ENCODE results near the gene P3H4. TPM values are rescaled to one million over a fixed set of nuclear protein-coding genes. Genes with fewer than 3 reads are reported as not detected.

The P3H4 gene
- total RNA-seq, 1 experiment from 2014 or later, result 58.9 TPM

DNA sequence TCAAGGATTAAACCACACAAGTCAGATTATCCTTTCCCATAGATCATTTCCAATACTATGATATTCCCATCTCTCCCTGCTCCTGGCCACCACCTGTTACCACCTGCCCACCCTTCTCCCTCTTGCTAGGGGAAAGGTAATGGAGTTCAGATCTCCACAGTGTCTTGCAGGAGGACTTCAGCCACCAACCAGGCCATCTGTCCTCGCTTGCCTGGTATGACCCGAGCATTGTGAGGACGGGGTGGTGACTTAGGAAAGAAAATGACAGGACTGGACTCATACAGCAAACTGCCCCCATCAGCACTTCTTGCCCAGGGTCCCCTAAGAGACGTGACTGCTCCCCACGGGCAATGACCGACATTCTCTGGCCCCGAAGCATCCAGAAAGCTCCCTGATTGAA is 11.8 kb upstream of the P3H4 start:
- no peaks in the 10 kb centered on the region; the same call in 1 of the 2 replicates for H3K4me1 ChIP-seq (ENCODE audit: control insufficient read depth, insufficient read depth, low read length)
- no peak overlapping the region for H3K4me3 ChIP-seq (ENCODE audit: low read depth in 2 of 2, low read length in 2 of 2)
- no peaks in the 10 kb centered on the region for H3K36me3 ChIP-seq (ENCODE audit: control insufficient read depth, insufficient read depth, low read length)
- in situ Hi-C loops (cut with HindIII; ENCODE audit: low pct_unique_long_range_greater_than_20kb, low sequenced_read_pairs) (no loop called here), intact Hi-C loops (cut with micrococcal nuclease; ENCODE audit: unreplicated experiment) (no loop called here)
- ATAC-seq, result peak; percentile 11; the same call in 1 of the 2 replicates
- TF ChIP-seq TCF7L2 (IDR thresholded peaks at IDR 0.05; ENCODE audit: low read depth, low read length), result no peak
- peak; percentile 38; the same call in 1 of the 2 replicates for TF ChIP-seq POLR2AphosphoS5 (IDR thresholded peaks at IDR 0.05; ENCODE audit: low read depth, low read length)
- TF ChIP-seq SIN3A (IDR thresholded peaks at IDR 0.05; ENCODE audit: borderline replicate concordance, insufficient read depth, low read depth, low read length), result no peak
- TF ChIP-seq, protein P1, sequence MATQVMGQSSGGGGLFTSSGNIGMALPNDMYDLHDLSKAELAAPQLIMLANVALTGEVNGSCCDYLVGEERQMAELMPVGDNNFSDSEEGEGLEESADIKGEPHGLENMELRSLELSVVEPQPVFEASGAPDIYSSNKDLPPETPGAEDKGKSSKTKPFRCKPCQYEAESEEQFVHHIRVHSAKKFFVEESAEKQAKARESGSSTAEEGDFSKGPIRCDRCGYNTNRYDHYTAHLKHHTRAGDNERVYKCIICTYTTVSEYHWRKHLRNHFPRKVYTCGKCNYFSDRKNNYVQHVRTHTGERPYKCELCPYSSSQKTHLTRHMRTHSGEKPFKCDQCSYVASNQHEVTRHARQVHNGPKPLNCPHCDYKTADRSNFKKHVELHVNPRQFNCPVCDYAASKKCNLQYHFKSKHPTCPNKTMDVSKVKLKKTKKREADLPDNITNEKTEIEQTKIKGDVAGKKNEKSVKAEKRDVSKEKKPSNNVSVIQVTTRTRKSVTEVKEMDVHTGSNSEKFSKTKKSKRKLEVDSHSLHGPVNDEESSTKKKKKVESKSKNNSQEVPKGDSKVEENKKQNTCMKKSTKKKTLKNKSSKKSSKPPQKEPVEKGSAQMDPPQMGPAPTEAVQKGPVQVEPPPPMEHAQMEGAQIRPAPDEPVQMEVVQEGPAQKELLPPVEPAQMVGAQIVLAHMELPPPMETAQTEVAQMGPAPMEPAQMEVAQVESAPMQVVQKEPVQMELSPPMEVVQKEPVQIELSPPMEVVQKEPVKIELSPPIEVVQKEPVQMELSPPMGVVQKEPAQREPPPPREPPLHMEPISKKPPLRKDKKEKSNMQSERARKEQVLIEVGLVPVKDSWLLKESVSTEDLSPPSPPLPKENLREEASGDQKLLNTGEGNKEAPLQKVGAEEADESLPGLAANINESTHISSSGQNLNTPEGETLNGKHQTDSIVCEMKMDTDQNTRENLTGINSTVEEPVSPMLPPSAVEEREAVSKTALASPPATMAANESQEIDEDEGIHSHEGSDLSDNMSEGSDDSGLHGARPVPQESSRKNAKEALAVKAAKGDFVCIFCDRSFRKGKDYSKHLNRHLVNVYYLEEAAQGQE (IDR thresholded peaks at IDR 0.05; ENCODE audit: insufficient read depth in 1 of 2, low read depth in 2 of 2, low read length in 1 of 2), result no peak
- TF ChIP-seq, protein P2, sequence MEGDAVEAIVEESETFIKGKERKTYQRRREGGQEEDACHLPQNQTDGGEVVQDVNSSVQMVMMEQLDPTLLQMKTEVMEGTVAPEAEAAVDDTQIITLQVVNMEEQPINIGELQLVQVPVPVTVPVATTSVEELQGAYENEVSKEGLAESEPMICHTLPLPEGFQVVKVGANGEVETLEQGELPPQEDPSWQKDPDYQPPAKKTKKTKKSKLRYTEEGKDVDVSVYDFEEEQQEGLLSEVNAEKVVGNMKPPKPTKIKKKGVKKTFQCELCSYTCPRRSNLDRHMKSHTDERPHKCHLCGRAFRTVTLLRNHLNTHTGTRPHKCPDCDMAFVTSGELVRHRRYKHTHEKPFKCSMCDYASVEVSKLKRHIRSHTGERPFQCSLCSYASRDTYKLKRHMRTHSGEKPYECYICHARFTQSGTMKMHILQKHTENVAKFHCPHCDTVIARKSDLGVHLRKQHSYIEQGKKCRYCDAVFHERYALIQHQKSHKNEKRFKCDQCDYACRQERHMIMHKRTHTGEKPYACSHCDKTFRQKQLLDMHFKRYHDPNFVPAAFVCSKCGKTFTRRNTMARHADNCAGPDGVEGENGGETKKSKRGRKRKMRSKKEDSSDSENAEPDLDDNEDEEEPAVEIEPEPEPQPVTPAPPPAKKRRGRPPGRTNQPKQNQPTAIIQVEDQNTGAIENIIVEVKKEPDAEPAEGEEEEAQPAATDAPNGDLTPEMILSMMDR (IDR thresholded peaks at IDR 0.05), result no peak
- DNase-seq (ENCODE audit: low read depth, low spot score), result no peak
- H3K27ac ChIP-seq (ENCODE audit: low read length), result no peak overlapping the region
- H3K27me3 ChIP-seq (ENCODE audit: control insufficient read depth, insufficient read depth, low read length), result no peaks in the 10 kb centered on the region
- H3K9me3 ChIP-seq (ENCODE audit: control insufficient read depth, insufficient read depth, low read depth, low read length), result no peaks in the 10 kb centered on the region
- BruUV-seq (replicated peaks), result no TSS peak
- ChIA-PET POLR2A (interaction anchor here (0.6 to 0.7 kb wide), 2 partner anchors 18 to 205 kb away, joined by 7 read pairs; no protein-coding TSS in a partner anchor), CTCF (interaction anchor here (0.6 kb wide), 1 partner anchor 50 kb away, joined by 3 read pairs; no protein-coding TSS in a partner anchor)

DNA sequence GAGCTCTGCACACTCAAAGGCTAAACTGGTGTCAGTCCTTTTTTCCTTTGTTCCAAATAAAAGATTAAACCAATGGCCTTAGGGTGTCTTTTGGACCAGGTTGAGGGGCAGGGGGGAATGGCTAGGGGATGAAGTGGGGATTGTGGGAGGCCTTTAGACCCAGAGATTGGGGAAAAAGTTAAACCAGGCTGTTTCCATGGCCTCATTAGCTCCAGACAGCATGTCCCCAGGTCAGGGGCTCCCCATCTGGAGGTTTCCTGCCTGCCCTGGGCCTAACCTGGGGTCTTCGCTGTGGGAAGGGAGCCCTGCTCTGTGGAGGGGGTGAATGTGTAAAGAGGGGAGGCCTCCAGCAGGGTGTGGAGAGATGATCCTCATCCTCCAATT is 11.4 kb upstream of the P3H4 start:
- ChIA-PET CTCF (no interaction called here), POLR2A (no interaction called here)
- H3K36me3 ChIP-seq (ENCODE audit: control insufficient read depth, insufficient read depth, low read length), result peaks cover 2% of the 10 kb centered on the region; the same call in 1 of the 2 replicates
- DNase-seq (ENCODE audit: low read depth, low spot score) (no peak), ATAC-seq (peak; percentile 15)
- BruUV-seq (replicated peaks), result no TSS peak
- no peaks in the 10 kb centered on the region; the same call in 1 of the 2 replicates for H3K4me1 ChIP-seq (ENCODE audit: control insufficient read depth, insufficient read depth, low read length)
- H3K27me3 ChIP-seq (ENCODE audit: control insufficient read depth, insufficient read depth, low read length), result no peaks in the 10 kb centered on the region
- in situ Hi-C loops (cut with HindIII; ENCODE audit: low pct_unique_long_range_greater_than_20kb, low sequenced_read_pairs), result no loop called here
- no peaks in the 10 kb centered on the region for H3K9me3 ChIP-seq (ENCODE audit: control insufficient read depth, insufficient read depth, low read depth, low read length)
- TF ChIP-seq TCF7L2 (IDR thresholded peaks at IDR 0.05; ENCODE audit: low read depth, low read length) (no peak), SIN3A (IDR thresholded peaks at IDR 0.05; ENCODE audit: borderline replicate concordance, insufficient read depth, low read depth, low read length) (no peak), POLR2AphosphoS5 (IDR thresholded peaks at IDR 0.05; ENCODE audit: low read depth, low read length) (0 out of 2 replicates have a peak, but pooled peaks have one; percentile 28)
- TF ChIP-seq, protein P2 (IDR thresholded peaks at IDR 0.05), result no peak
- TF ChIP-seq, protein P1 (IDR thresholded peaks at IDR 0.05; ENCODE audit: insufficient read depth in 1 of 2, low read depth in 2 of 2, low read length in 1 of 2), result no peak
- no peak overlapping the region for H3K27ac ChIP-seq (ENCODE audit: low read length)
- intact Hi-C loops (cut with micrococcal nuclease; ENCODE audit: unreplicated experiment), result no loop called here
- no peak overlapping the region for H3K4me3 ChIP-seq (ENCODE audit: low read depth in 2 of 2, low read length in 2 of 2)
